Stomach (tissue), 4 donors: Measurements from ENCODE around the gene SORCS2.

Experiments used
- EP300 ChIP-seq: sonication (generic); formaldehyde crosslinking; IDR thresholded peaks from one replicate; pipeline ENCODE4 v1.6.1; 2017; ENCODE audit warnings: antibody characterized with exemption
- POLR2A ChIP-seq, 4 donors: fragments of 450-650 bp; IDR thresholded peaks; one replicate each; pipeline ENCODE4 v1.6.1; 2016; ENCODE audit warnings: antibody characterized with exemption in 4 of 4, control low read depth in 2 of 4, mild to moderate bottlenecking in 1 of 4, moderate library complexity in 1 of 4
- POLR2AphosphoS5 ChIP-seq, 3 donors: sonication (generic); formaldehyde crosslinking; IDR thresholded peaks; one replicate each; pipeline ENCODE4 v1.6.1; 2016; ENCODE audit warnings: antibody characterized with exemption in 3 of 3
- TF ChIP-seq, protein P1 (sequence below), 7 experiments: fragments of 450-650 bp in 4 of 7; fragments of 200-600 bp in 3 of 7; sonication (generic) in 3 of 7; IDR thresholded peaks; one replicate each; pipeline ENCODE4 v1.5.1; 2016 to 2019; ENCODE audit warnings: antibody characterized with exemption in 7 of 7, control low read depth in 2 of 7, mild to moderate bottlenecking in 1 of 7

DNA sequence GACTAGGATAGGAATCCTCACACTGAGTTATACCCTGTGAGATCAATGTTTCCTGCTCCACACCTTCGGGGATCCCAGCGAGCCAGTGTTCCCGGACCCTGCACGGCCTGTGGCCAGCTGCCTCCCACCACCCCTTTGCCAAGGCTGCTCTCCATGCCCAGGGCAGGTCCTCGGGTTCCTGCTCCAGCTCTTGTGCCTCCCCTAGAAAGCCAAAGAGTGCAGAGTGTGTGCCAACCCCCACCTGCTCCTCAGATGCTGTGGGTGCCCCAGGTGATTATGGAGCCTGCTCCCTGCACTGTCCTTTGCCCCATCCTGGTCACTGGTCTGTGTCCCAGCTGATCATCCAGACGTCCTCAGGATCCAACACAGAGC is 500.9 kb downstream of the SORCS2 start:
- TF ChIP-seq POLR2A (IDR thresholded peaks at IDR 0.05) (no peak), EP300 (no peak), POLR2AphosphoS5 (IDR thresholded peaks at IDR 0.05) (no peak)
- TF ChIP-seq, protein P1, sequence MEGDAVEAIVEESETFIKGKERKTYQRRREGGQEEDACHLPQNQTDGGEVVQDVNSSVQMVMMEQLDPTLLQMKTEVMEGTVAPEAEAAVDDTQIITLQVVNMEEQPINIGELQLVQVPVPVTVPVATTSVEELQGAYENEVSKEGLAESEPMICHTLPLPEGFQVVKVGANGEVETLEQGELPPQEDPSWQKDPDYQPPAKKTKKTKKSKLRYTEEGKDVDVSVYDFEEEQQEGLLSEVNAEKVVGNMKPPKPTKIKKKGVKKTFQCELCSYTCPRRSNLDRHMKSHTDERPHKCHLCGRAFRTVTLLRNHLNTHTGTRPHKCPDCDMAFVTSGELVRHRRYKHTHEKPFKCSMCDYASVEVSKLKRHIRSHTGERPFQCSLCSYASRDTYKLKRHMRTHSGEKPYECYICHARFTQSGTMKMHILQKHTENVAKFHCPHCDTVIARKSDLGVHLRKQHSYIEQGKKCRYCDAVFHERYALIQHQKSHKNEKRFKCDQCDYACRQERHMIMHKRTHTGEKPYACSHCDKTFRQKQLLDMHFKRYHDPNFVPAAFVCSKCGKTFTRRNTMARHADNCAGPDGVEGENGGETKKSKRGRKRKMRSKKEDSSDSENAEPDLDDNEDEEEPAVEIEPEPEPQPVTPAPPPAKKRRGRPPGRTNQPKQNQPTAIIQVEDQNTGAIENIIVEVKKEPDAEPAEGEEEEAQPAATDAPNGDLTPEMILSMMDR (IDR thresholded peaks at IDR 0.05) = no peak
